OCI-LY3 (cell line): ENCODE measurements around the gene KLHL33.

Experiments used
- H2AFZ ChIP-seq: fragments of 200-600, 300-600 bp; shearing (Covaris generic); 2 replicates; pipeline ENCODE4 v1.6.0; 2014; ENCODE audit warnings: antibody characterized with exemption, low read depth, low read length
- H3K27ac ChIP-seq: fragments of 200-600, 300-600 bp; sonication (generic); 2 replicates; pipeline ENCODE4 v1.5.1; 2014; ENCODE audit warnings: mild to moderate bottlenecking, low read length, moderate library complexity, mixed read lengths
- H3K27me3 ChIP-seq: fragments of 200-600, 300-600 bp; sonication (generic); 2 replicates; pipeline ENCODE4 v1.6.1; 2014; ENCODE audit warnings: low read depth, low read length, mixed read lengths
- H3K36me3 ChIP-seq: fragments of 200-600, 300-600 bp; sonication (generic); replicated peaks from 2 replicates; pipeline ENCODE3; 2014; ENCODE audit warnings: low read depth, low read length, mixed read lengths
- H3K4me1 ChIP-seq: fragments of 300-600, 200-600 bp; sonication (generic); 2 replicates; pipeline ENCODE4 v1.6.1; 2014; ENCODE audit warnings: low read length, mixed read lengths
- H3K4me2 ChIP-seq: fragments of 200-600, 300-600 bp; sonication (generic); 2 replicates; pipeline ENCODE4 v1.6.1; 2014; ENCODE audit warnings: low read length, mixed read lengths
- H3K4me3 ChIP-seq: fragments of 300-600, 200-600 bp; sonication (generic); 2 replicates; pipeline ENCODE4 v1.5.1; 2014; ENCODE audit warnings: antibody characterized with exemption, mild to moderate bottlenecking, low read length, moderate library complexity
- H3K79me2 ChIP-seq: fragments of 300-600, 200-600 bp; shearing (Covaris generic); 2 replicates; pipeline ENCODE4 v1.6.1; 2014; ENCODE audit warnings: mild to moderate bottlenecking, low read length, mixed read lengths
- H3K9ac ChIP-seq: fragments of 300-600, 200-600 bp; shearing (Covaris generic); 2 replicates; pipeline ENCODE4 v1.6.0; 2014; ENCODE audit warnings: mild to moderate bottlenecking, low read length, moderate library complexity
- H3K9me3 ChIP-seq: fragments of 200-600, 300-600 bp; shearing (Covaris generic); 2 replicates; pipeline ENCODE4 v1.6.1; 2014; ENCODE audit warnings: low read length, mixed read lengths; ENCODE audit not compliant: insufficient read depth
- H4K20me1 ChIP-seq: fragments of 200-600, 300-600 bp; sonication (generic); 2 replicates; pipeline ENCODE4 v1.6.1; 2016; ENCODE audit warnings: low read length, mixed read lengths; ENCODE audit not compliant: insufficient read depth
- EZH2phosphoT487 ChIP-seq: fragments of 200-600 bp; shearing (Covaris generic); IDR thresholded peaks from 2 replicates; pipeline ENCODE4 v1.6.1; 2018; ENCODE audit warnings: antibody characterized with exemption, mixed run types, low read depth
- TF ChIP-seq, protein P1 (sequence below): fragments of 200-600, 300-600 bp; sonication (generic); IDR thresholded peaks from 2 replicates; pipeline ENCODE4 v1.5.1; 2014; ENCODE audit warnings: antibody characterized with exemption, low read length, low read depth

KLHL33 gene

DNA sequence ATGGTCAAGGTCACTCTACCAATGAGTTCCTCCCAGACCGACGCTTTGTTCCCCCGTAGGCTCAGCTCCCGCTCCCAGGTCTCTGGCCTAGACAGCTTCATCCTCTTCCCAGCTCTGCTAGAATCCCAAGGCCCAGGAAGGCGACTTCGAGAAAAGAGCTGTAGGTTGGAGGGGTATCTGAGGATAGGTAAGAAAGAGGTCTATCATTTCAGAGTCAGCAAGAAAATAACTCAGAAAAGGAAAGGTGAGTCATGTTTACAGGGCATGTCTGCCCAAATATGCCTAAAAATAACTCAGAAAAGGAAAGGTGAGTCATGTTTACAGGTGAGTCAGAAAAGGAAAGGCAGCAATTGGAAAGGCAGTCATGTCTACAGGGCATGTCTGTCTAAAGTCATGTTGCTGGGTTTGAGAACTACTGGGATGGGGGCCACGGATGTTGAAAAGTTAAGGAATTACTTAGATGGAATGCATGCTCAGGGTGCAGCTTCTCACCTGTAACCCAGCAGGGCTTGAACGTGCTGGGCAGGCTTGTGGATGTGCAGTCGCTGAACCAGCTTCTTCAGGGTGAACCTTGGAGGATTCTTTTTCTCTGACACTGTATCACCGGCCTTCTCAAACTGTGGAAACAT, 34.9 kb downstream of the KLHL33 start:
- Histone ChIP-seq H3K36me3 (peaks cover 54% of the 10 kb centered on the region), H3K9me3 (no peaks in the 10 kb centered on the region), H3K9ac (no peak overlapping the region), H3K4me3 (no peak overlapping the region), H3K27me3 (no peaks in the 10 kb centered on the region), H3K4me1 (no peaks in the 10 kb centered on the region), H3K4me2 (no peak overlapping the region), H3K27ac (no peak overlapping the region), H2AFZ (no peak overlapping the region), H3K79me2 (peaks cover 14% of the 10 kb centered on the region; the same call in 1 of the 2 replicates), H4K20me1 (0 out of 2 replicates have a peak, but pooled peaks cover under 1% of the 10 kb centered on the region)
- TF ChIP-seq, protein P1, sequence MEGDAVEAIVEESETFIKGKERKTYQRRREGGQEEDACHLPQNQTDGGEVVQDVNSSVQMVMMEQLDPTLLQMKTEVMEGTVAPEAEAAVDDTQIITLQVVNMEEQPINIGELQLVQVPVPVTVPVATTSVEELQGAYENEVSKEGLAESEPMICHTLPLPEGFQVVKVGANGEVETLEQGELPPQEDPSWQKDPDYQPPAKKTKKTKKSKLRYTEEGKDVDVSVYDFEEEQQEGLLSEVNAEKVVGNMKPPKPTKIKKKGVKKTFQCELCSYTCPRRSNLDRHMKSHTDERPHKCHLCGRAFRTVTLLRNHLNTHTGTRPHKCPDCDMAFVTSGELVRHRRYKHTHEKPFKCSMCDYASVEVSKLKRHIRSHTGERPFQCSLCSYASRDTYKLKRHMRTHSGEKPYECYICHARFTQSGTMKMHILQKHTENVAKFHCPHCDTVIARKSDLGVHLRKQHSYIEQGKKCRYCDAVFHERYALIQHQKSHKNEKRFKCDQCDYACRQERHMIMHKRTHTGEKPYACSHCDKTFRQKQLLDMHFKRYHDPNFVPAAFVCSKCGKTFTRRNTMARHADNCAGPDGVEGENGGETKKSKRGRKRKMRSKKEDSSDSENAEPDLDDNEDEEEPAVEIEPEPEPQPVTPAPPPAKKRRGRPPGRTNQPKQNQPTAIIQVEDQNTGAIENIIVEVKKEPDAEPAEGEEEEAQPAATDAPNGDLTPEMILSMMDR, result no peak
- TF ChIP-seq EZH2phosphoT487, result no peak

DNA sequence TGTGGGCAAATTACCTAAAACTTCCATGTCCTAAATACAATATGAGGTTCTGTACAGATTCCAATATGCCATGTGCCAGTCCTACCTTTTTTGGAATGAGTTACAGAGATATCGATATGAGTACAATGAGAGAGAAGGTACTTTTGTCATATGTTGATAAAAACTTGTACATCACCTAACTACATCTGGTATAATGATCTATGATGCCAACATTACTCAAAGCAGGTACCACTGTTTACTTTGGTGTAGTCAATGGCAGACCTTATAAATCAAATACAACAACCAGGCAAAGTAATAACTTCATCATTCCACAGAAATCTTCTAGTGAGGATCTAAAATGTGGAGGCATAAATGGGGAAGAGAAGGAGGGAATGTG, 35.4 kb downstream of the KLHL33 start:
- H3K27me3 ChIP-seq, result no peaks in the 10 kb centered on the region
- peaks cover 14% of the 10 kb centered on the region; the same call in 1 of the 2 replicates for H3K79me2 ChIP-seq
- no peak overlapping the region for H2AFZ ChIP-seq
- no peaks in the 10 kb centered on the region for H3K4me1 ChIP-seq
- no peak overlapping the region for H3K4me3 ChIP-seq
- no peaks in the 10 kb centered on the region for H3K9me3 ChIP-seq
- H3K4me2 ChIP-seq, result no peak overlapping the region
- H3K36me3 ChIP-seq, result peaks cover 55% of the 10 kb centered on the region
- no peaks in the 10 kb centered on the region for H4K20me1 ChIP-seq
- H3K9ac ChIP-seq, result no peak overlapping the region
- H3K27ac ChIP-seq, result no peak overlapping the region
- TF ChIP-seq, protein P1, result no peak
- TF ChIP-seq EZH2phosphoT487, result no peak

DNA sequence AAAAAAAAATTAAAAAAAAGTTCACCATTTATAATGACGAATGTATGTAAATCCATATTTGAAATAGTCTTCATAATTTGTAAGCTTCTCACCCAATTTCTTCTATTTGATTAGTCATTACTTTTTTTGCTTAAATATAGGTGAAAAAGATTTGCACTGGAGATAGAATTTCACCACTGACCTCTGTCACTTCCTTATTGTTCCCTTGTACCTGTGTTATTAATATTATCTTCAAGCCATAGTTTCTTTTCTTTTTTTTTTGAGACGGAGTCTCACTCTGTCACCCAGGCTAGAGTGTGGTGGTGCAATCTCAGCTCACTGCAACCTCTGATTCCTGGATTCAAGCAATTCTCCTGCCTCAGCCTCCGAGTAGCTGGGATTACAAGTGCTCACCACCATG, 38.5 kb downstream of the KLHL33 start:
- H3K27me3 ChIP-seq, result no peaks in the 10 kb centered on the region
- no peaks in the 10 kb centered on the region for H4K20me1 ChIP-seq
- H3K36me3 ChIP-seq, result peaks cover 45% of the 10 kb centered on the region
- H2AFZ ChIP-seq, result no peak overlapping the region
- no peak overlapping the region for H3K27ac ChIP-seq
- H3K4me1 ChIP-seq, result no peaks in the 10 kb centered on the region
- H3K9me3 ChIP-seq, result no peaks in the 10 kb centered on the region
- H3K79me2 ChIP-seq, result no peaks in the 10 kb centered on the region
- no peak overlapping the region for H3K4me2 ChIP-seq
- TF ChIP-seq, protein P1, result no peak
- TF ChIP-seq EZH2phosphoT487, result no peak
- H3K4me3 ChIP-seq, result no peak overlapping the region
- no peak overlapping the region for H3K9ac ChIP-seq

DNA sequence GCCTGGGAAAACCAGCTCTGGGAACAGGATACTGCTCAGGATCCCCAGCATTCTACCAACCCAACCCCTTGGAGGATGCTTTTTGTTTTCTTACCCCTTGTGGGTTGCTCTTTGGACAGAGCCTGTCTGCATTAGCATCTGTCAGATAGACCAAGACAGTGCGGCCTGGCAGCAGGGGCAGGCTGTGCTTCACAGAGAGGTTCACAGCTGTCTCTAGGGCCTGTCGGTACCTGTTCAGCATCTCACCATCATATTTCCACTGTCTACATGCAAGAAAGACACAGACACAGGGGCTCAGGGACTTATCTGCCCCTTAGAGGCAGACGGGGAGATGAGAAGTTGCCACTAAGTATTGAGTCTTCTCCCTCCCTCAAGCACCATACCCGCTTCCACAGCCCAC, 44.5 kb downstream of the KLHL33 start:
- no peak overlapping the region for H3K4me2 ChIP-seq
- no peaks in the 10 kb centered on the region for H3K79me2 ChIP-seq
- no peak overlapping the region for H3K9ac ChIP-seq
- H3K4me1 ChIP-seq, result peaks cover 10% of the 10 kb centered on the region
- H3K27ac ChIP-seq, result no peak overlapping the region
- no peaks in the 10 kb centered on the region for H3K27me3 ChIP-seq
- no peaks in the 10 kb centered on the region for H4K20me1 ChIP-seq
- H3K36me3 ChIP-seq, result peaks cover 61% of the 10 kb centered on the region
- H2AFZ ChIP-seq, result no peak overlapping the region
- H3K9me3 ChIP-seq, result no peaks in the 10 kb centered on the region
- TF ChIP-seq, protein P1, result no peak
- TF ChIP-seq EZH2phosphoT487, result no peak
- H3K4me3 ChIP-seq, result no peak overlapping the region
